GM10266 (cell line): Measurements from ENCODE around the gene ENPP7.

Source experiments
- DNase-seq: peaks from one replicate; pipeline ENCODE4 v3.0.0; 2012; ENCODE audit errors: extremely low spot score
- TF ChIP-seq, protein P1 (sequence below): IDR thresholded peaks from 2 replicates; pipeline ENCODE4 v1.5.1; 2012; ENCODE audit warnings: mild to moderate bottlenecking, low read depth; ENCODE audit not compliant: control insufficient read depth, insufficient read depth; ENCODE audit errors: missing control alignments

The ENPP7 gene

DNA sequence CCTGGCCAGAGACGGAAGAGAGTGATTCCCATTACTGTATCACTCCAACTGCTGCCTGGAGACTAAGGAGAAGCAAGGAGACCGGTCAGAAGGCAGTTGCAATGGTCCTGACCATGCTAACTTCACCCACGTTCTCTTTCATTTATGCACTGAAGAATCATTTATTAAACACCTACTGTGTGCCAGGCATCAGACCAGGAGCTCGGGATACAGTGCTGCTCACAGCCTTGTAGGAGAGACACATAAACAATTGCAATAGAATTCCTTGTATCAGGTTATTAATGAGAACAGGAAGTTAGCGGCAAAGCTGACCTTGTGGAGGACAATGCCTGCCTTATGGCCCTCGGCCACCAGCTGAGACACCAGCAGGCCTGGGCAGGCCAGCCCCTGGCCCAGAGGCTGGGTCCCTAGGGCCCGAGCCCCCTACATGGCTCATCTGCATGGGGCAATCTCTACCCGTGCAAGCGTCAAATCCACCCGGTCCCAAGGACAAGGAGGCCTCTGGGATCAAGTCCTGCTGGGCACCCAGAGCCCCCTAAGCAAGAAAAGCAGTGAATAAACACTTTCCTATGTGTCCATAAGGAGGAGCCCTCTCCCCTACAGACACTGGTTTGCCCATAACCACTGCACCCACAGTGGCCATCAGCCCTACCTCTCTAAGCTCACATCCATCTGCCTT lies 8.6 kb upstream of the ENPP7 start:
- no peak for DNase-seq
- TF ChIP-seq, protein P1, sequence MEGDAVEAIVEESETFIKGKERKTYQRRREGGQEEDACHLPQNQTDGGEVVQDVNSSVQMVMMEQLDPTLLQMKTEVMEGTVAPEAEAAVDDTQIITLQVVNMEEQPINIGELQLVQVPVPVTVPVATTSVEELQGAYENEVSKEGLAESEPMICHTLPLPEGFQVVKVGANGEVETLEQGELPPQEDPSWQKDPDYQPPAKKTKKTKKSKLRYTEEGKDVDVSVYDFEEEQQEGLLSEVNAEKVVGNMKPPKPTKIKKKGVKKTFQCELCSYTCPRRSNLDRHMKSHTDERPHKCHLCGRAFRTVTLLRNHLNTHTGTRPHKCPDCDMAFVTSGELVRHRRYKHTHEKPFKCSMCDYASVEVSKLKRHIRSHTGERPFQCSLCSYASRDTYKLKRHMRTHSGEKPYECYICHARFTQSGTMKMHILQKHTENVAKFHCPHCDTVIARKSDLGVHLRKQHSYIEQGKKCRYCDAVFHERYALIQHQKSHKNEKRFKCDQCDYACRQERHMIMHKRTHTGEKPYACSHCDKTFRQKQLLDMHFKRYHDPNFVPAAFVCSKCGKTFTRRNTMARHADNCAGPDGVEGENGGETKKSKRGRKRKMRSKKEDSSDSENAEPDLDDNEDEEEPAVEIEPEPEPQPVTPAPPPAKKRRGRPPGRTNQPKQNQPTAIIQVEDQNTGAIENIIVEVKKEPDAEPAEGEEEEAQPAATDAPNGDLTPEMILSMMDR, result peak; percentile 16

DNA sequence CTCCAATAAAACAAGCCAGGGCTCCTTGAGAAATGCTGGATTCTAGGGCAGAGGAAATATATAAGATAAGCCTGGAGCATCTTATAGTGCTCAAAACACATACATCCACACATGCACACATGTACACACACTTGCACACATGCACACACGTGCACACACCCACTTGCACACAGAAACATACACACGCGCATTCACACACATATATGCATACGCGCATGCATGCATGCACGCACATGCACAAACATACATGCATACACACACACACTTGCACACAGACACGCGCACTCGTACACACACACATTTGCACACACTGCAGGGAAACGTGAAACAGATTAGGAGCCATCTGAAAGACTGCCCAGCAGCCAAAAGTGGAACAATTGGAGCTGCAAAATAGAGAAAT lies 8.0 kb upstream of the ENPP7 start:
- TF ChIP-seq, protein P1, result no peak
- no peak for DNase-seq

DNA sequence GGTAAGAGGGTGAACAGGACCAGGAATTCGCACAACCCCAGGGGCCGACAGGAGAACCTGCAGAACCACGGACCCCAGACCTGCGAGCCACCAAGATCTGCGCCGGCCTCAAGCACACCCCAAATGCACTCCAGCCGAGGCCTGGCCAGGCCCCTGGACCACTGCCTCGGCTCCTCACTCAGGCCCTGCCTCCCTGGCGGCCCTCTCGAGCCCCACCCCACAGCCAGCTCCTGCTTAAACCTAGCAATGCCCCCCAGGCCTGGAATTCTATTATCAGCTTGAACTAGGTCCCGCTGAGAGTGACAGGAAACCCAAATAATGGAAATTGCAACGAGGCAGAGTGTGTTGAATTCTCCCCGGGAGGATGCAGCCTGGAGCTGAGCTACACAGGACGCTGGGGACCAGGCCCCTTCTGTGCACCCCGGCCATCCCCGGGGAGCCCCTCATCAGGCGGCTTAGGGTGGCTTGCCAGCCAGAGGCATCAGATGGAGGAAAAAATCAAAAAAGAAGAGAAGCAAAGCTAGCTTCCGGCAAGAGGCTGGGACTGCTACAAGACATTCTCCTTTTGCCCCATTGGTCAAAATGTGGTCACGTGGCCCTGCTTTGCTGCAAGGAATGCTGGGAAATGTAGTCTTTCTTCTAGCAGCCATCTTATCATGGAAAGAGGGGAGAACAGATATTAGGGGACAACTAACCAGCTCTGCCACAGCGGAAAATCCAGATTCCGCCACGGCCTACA lies 2.4 kb upstream of the ENPP7 start:
- TF ChIP-seq, protein P1, result no peak
- peak; percentile 96 for DNase-seq

DNA sequence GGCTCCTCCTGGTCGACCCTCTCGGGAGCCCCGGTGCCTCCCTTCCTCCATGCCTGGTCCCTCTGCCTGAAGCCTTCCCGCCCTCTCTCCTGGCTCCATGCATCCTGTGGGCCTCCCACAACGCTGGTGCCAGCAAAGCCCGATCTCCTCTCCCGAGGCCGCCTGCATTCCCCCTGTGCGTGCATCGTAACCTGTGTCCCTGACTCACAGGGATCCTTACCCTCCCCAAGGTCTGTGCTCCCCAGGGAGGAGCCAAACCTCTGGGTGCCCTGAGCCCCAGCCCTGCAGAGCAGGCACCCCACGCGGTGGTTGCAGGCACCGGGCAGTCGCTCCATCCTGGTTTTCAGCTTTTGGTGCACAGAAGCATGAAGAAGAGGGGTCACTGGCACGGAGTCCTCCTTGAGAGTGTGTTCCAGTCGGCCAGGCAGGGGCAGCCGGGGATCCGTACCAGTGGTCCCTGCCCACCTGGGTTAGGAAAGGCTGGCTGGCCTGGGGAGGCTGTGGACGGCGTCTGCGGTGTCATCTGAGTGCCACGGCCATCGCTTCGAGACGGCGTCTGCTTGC lies 1.8 kb upstream of the ENPP7 start:
- no peak for DNase-seq
- TF ChIP-seq, protein P1, result no peak

DNA sequence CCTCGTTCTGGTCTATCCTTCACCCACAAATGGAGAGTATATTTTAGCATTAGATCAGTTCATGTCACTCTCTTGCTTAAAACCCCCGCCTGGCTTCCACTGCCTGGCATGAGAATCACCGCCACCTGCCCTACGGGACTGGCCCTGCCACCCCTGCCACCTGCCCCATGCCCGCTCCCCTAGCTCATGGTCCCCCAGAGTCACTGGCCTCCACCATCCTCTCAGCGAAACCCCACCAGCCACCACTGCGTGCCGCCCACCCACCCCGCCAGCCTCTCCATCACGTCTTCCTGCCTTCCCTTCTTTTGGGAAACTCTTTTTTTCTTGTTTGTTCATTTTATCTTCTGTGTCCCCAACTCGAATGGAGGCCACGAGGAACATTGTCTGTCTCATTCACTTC lies 982 bp upstream of the ENPP7 start:
- TF ChIP-seq, protein P1, result no peak
- DNase-seq, result no peak

DNA sequence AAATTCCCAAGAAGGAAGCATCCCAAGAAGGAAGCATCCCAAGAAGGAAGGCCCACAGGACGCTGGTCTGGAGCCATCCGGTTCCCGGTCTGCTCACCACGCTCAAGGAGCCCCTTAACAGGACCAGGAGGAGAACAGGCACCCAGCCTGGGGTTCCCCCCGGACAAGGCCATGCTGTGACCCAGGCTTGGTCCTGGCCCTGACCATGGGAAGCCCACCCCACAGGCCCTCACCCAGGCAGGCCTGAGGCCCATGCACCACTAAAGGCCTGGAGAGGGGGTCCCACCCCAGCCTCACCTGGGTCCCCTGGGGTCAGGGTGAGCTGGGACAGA lies 340 bp upstream of the ENPP7 start:
- TF ChIP-seq, protein P1, result no peak
- DNase-seq, result no peak

DNA sequence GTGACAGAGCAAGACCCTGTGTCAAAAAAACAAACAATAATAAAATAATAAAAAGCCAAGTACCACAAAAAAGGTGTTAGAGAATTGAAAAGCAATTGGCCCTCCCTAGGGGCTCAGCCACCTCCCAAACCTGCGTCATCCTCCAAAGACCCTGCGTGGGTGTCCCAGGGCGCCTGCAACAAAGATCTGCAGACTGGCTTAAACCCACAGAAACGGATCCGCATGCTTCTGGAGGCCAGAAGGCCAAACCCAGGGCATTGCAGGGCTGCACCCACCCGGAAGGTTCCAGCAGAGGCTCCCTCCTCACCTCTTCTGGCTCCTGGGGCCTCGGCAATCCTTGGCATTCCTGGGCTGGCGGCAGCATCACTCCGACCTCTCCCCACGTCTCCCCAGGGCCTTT lies 1.5 kb downstream of the ENPP7 start:
- TF ChIP-seq, protein P1, result no peak

More for the DNA sequence above, 1.5 kb downstream of the ENPP7 start:
- DNase-seq, result no peak
